ENCODE results near the gene ELAC1. TPM values are rescaled to one million over a fixed set of nuclear protein-coding genes. Genes with fewer than 3 reads are reported as not detected.
A peak's percentile ranks its signal among the peaks of the same experiment; 100 is the strongest.

ELAC1 gene
- total and polyA plus RNA-seq, 2 of the 8 experiments (the other 6 are each of a cell fraction or from before 2014, with no cell fraction given) = 2.3 to 3.4 TPM

DNA sequence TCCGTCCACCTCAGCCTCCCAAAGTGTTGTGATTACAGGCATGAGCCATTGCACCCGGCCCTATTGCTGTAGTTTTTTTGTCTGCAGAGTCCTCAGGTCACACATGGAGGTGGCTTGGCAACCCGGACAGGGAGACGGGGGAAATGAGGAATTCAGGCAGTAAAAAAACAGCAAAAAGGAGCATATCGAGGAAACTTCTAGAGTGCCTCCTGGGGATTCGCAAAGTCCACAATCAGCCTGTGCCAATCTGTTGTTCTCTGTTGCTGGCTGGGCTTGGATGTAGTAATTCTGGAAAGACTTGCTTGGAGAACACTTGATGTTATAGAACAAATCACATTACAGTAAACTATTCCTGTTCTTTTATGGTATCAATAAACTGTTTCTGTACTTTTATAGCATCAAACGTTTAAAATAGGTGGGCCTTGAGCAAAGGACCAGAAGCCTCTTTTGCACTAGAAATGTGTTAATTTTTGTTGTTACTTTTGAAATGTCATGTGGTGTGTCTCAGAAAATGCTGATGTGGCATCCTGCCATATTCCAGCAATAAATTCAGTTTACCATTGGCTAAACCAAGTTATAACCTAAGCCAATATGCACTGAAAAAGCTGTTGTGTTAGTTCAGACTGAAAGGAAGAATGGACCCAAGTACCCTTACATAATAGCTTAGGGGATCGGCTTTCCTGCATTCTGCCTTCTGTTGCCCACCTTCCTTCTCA, 14.4 kb downstream of the ELAC1 start:
- peaks cover 8% of the 10 kb centered on the region in 2 experiments for H3K9me3 ChIP-seq (ENCODE audit: insufficient read depth in 2 of 2, low read depth in 1 of 2, low read length in 1 of 2)
- H3K4me1 ChIP-seq (replicated peaks in 1 of 4; ENCODE audit: control insufficient read depth in 3 of 4, insufficient read depth in 4 of 4, low read length in 3 of 4) = no peaks in the 10 kb centered on the region
- no peaks in the 10 kb centered on the region for H3K79me1 ChIP-seq (ENCODE audit: low read depth, low read length)
- H3K23ac ChIP-seq (ENCODE audit: insufficient read length) = no peak overlapping the region
- H3K27me3 ChIP-seq (replicated peaks in 1 of 4; ENCODE audit: control insufficient read depth in 3 of 4, extremely low read depth in 1 of 4, insufficient read depth in 3 of 4, low read length in 3 of 4) = no peaks in the 10 kb centered on the region
- no peak overlapping the region for H2BK120ac ChIP-seq (replicated peaks; ENCODE audit: low read depth, low read length)
- FAIRE-seq (peak; percentile 19), DNase-seq (ENCODE audit: low read depth in 1 of 2, low spot score in 2 of 2) (no peak)
- H3K27ac ChIP-seq (ENCODE audit: low read depth, low read length) = no peak overlapping the region
- no peaks in the 10 kb centered on the region for H4K20me1 ChIP-seq (replicated peaks in 1 of 2; ENCODE audit: control insufficient read depth in 1 of 2, insufficient read depth in 2 of 2, low read length in 2 of 2)
- no peak overlapping the region for H4K8ac ChIP-seq (ENCODE audit: extremely low read depth, insufficient read depth, low read length)
- H4K91ac ChIP-seq (replicated peaks; ENCODE audit: insufficient read length, low read length) = no peak overlapping the region
- no peak overlapping the region for H3K4me2 ChIP-seq (ENCODE audit: insufficient read depth in 1 of 2, low read depth in 2 of 2, low read length in 2 of 2)
- no peak overlapping the region for H3K9ac ChIP-seq (replicated peaks in 1 of 4; ENCODE audit: extremely low read depth in 1 of 4, low read depth in 3 of 4, low read length in 3 of 4)
- no peak overlapping the region for H3K18ac ChIP-seq (ENCODE audit: extremely low read depth, low read length)
- no peak overlapping the region for H2AK5ac ChIP-seq (ENCODE audit: low read depth, low read length)
- H3K14ac ChIP-seq (ENCODE audit: insufficient read length) = no peak overlapping the region
- H3K79me2 ChIP-seq (ENCODE audit: control insufficient read depth in 1 of 2, insufficient read depth in 2 of 2, low read length in 2 of 2) = no peaks in the 10 kb centered on the region
- POLR2A ChIA-PET (ENCODE audit: partially characterized antibody) = interaction anchor here (1.0 kb wide), 1 partner anchor 47 kb away, joined by 3 read pairs; the partner anchor contains the start of gene SMAD4
- CTCF ChIA-PET (ENCODE audit: partially characterized antibody) = interaction anchor here (1.2 kb wide), 1 partner anchor 8 kb away, joined by 4 read pairs; no protein-coding TSS in a partner anchor
- H2BK15ac ChIP-seq (ENCODE audit: low read length) = no peak overlapping the region
- no peak overlapping the region for H4K5ac ChIP-seq (ENCODE audit: insufficient read length, low read depth, low read length)
- no peaks in the 10 kb centered on the region for H3K23me2 ChIP-seq (ENCODE audit: low read depth, low read length)
- H2BK20ac ChIP-seq (ENCODE audit: low read length) = no peak overlapping the region
- H2AFZ ChIP-seq (ENCODE audit: low read length) = no peak overlapping the region
- no peak overlapping the region for H3K56ac ChIP-seq (replicated peaks; ENCODE audit: insufficient read length, low read depth, low read length)
- no peak overlapping the region for H2BK5ac ChIP-seq (ENCODE audit: low read depth, low read length)
- no peak overlapping the region for H2BK12ac ChIP-seq (ENCODE audit: low read depth, low read length)
- WGBS, 2 experiments (ENCODE audit: extremely low coverage in 1 of 2, insufficient coverage in 1 of 2, insufficient read length in 1 of 2, insufficient replicate concordance in 2 of 2, low coverage in 1 of 2, low lambda C conversion rate in 2 of 2, missing lambda C conversion rate in 1 of 2) = 89% methylated on average over 8 of the region's 8 CpGs; no CpG with 5 or more reads in 1 of the 2 experiments
- no peak overlapping the region for H3K4me3 ChIP-seq (ENCODE audit: extremely low read depth in 1 of 4, insufficient read depth in 2 of 4, low read depth in 3 of 4, low read length in 4 of 4)
- H3K36me3 ChIP-seq (ENCODE audit: control insufficient read depth in 2 of 4, insufficient read depth in 4 of 4, low read length in 3 of 4) = peaks cover 0 to 7% (median 1%) of the 10 kb centered on the region in 4 experiments; a peak in 3 of 8 replicates
- H3K4ac ChIP-seq (replicated peaks; ENCODE audit: insufficient read length, low read depth, low read length) = no peak overlapping the region
- TF ChIP-seq SIRT6 (IDR thresholded peaks at IDR 0.05; ENCODE audit: low read length) (no peak), JUN (IDR thresholded peaks at IDR 0.05; ENCODE audit: low read depth, low read length) (no peak), BACH1 (IDR thresholded peaks at IDR 0.05; ENCODE audit: low read length) (no peak), PHF8 (conservative IDR thresholded peaks at IDR 0.05; ENCODE audit: low read depth, low read length) (no peak), KDM4A (IDR thresholded peaks at IDR 0.05; ENCODE audit: low read depth, low read length, severe bottlenecking) (no peak), RFX5 (IDR thresholded peaks at IDR 0.05; ENCODE audit: borderline replicate concordance, low read depth, low read length) (no peak), ASH2L (IDR thresholded peaks at IDR 0.05; ENCODE audit: low read length) (no peak), SUZ12 (IDR thresholded peaks at IDR 0.05; ENCODE audit: low read length) (no peak), MAFK (IDR thresholded peaks at IDR 0.05; ENCODE audit: low read depth, low read length) (no peak), POLR2A (IDR thresholded peaks at IDR 0.05; ENCODE audit: control extremely low read depth in 1 of 2, low read depth in 2 of 2, low read length in 2 of 2) (no peak)
- TF ChIP-seq, protein P1, sequence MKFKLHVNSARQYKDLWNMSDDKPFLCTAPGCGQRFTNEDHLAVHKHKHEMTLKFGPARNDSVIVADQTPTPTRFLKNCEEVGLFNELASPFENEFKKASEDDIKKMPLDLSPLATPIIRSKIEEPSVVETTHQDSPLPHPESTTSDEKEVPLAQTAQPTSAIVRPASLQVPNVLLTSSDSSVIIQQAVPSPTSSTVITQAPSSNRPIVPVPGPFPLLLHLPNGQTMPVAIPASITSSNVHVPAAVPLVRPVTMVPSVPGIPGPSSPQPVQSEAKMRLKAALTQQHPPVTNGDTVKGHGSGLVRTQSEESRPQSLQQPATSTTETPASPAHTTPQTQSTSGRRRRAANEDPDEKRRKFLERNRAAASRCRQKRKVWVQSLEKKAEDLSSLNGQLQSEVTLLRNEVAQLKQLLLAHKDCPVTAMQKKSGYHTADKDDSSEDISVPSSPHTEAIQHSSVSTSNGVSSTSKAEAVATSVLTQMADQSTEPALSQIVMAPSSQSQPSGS (IDR thresholded peaks at IDR 0.05; ENCODE audit: low read length) = no peak

All from H1 (cell line).